GM10847 (cell line): Measurements from ENCODE around the gene ADAD2.

Source experiments
- POLR2A ChIP-seq: IDR thresholded peaks from 2 replicates; pipeline ENCODE4 v1.6.1; 2011; ENCODE audit not compliant: insufficient read length; ENCODE audit errors: extremely low read depth

The ADAD2 gene

DNA sequence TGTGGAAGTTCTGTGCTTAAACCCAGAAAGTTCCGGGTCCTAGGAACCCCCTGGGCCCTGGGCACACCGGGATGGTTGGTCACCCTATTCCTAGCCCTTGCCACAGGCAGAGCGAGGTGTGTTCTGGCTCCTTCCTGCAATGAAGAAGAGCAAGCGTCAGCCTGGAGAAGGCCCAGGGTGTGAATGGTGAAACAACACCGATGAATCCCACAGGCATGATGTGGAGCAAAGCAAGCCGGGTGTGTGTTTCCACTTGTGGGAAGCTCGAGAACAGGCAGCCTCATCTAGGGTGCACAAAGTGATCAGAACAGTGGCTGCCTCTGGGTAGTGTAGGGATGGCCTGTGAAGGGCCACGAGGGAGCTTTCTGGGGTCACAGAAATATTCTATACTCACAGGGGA lies 35.1 kb downstream of the ADAD2 start:
- no peak for TF ChIP-seq POLR2A

DNA sequence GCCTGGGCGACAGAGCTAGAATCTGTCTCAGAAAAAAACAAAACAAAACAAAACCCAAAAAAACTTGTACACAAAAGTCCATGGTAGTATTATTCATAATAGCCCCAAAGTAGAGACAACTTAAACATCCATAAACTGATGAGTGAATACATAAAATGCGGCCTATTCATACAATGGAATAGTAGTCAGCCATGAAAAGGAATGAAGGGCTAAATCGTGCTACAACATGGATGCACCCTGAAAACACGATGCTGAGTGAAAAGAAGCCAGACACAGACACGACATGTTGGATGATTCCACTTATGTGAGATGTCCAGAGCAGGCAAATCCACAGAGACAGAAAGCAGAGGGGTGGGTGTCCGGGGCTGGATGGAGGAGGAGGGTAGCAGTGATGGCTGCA lies 36.6 kb downstream of the ADAD2 start:
- TF ChIP-seq POLR2A, result no peak

DNA sequence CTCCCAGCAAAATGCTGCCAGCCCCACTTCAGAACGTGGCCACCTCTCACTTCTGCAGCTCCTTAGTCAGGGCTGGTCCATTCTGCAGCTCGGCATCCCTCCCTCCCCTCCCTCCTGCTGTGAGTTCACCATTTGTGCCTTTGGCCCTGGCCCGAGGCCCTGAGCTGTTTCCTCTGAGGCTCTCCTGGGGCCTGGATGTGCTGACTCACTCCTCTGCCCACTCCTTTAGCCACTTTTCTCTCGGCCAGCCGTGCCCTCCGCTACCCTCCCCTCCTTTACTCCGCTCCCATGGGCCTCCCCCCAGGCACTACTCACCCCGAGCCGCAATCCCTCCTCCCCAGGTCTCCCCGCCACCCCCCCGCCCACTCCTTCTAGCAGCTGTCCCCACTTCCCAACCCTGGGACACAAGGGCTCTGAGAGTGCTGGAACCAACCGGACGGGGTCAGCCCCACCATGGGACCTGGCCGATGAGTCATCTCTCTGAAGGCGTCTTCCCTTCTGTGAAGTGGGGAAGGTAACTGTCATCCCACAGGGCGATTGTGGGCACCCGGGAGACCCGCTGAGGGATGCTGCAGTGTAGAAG lies 37.4 kb downstream of the ADAD2 start:
- TF ChIP-seq POLR2A, result no peak

DNA sequence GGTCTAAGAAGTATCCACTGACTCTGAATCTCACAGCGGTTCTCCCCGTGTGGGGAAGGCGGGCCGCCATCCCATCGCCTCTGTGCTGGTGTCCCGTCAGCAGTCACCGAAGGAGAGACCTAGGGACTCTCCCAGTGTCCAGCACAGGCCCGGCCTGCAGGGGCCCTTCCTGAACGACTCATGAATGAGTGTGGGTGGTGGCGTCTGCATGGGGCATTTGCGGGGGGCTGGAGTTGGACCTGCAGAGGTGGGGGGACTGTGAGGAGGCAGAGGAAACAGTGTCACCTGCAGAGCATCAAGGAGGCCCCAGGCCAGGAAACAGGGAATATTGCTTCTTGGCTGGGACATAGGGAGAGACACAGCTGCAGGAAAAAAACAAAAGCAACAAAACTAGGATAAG lies 38.5 kb downstream of the ADAD2 start:
- no peak for TF ChIP-seq POLR2A

DNA sequence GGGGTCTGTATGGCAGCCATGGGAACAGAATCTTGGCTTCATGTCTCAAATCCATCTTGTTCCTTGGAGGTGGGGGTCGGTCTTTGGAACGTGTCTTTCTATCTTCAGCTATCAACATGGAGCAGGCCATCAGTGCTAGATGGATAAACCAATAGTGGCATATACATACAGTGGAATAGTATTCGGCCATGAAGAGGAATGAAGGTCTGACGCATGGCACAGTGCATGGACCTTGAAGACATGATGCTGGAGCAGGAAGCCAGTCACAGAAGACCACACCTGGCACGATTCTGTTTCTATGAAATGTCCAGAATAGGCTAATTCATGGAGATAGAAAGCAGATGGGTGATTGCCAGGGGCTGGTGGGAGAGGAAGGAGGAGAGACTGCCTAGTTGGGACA lies 41.1 kb downstream of the ADAD2 start:
- TF ChIP-seq POLR2A, result no peak

DNA sequence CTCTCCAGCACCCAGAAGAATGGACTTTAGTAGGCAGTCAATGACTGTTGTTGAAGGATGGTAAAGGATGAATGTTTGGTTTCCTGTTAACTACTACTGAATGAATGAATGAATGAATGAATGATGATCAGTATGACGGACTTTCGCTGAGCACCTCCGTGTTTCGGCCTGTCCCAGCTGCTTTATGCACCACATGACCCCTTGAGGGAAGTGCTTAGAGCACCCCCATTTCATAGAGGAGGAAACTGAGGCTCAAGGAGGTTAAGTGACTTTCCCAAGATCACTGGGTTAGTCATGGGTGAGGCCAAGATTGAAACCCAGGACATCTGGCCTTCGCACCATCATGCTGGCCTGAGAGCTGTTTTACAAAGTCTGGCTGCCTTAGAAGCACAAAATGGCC lies 42.0 kb downstream of the ADAD2 start:
- TF ChIP-seq POLR2A, result no peak

DNA sequence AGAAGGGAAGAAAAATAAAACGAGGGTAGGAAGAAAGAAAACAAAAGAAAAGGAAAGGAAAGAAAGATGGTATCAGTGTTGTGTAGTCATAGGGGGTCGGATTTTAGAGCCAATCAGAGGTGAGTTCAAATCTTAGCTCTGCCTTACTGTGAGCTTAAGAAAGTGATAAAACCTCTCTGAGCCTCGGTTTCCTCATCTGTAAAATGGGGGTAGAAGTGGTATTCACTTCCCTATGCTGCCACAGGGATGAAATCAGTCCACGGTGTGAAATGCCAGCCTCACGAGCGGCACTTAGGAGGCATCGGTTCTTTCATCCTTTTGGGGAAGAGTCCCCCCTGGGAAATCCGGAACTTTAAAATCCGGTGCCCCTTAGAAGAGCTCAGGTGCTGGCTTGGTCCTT lies 42.8 kb downstream of the ADAD2 start:
- TF ChIP-seq POLR2A, result no peak

DNA sequence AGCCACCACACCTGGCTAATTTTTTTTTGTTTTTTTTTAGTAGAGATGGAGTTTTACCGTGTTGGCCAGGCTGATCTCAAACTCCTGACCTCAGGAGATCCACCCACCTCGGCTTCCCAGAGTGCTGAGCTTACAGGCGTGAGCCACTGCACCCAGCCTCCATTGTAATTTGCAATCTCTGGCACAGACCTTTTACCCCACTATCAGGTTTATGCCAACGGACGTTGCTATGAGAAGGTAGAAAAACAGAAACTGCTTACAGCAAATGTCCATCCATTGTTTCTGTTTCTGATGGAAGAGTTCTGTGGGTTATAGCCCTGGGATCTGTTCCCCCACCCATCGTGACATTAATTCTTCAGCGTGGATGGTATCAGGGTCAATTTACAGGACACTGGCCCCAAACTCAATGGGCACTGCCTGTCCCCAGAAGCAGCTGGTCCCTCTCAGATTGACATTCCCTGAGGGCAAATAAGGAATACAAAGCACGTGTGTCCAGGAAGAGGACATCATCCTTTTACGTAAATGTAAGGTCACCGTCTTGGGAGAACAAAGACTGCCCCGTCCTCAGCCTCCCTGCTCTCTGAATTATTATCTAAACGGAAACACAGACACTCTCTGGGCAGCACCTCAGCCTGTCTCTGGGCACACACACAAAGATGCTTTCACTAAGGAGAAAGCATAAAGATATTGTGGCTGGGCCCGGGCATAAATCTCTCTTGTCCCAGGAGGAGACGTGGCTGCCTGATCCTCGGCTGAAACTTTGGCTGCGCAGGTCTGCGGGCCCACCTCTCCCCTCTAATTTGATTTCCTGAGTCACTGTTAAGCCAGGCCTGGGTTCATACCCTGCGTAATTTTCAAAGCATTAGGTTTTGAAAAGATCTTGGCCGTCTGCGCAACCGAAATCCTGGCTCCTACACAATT lies 43.6 kb downstream of the ADAD2 start:
- TF ChIP-seq POLR2A, result no peak

DNA sequence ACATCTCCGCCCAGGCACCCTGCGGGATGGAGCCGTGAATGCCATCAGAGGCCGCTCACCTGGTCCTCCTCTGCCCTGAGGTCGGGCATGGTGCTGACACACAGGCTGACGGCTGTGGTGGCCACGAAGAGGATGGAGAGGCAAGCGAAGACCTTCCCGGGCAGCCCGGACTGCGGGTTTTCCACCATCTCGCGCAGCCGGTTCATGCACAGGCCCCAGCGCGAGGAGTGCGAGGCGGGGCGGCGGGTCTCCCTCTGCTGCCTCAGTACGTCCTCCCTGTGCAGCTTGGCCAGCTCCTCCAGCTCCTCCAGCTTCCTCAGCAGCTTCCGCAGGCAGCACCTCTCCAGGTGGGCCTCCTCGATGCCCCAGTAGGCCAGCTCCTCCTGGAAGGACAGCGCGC lies 45.7 kb downstream of the ADAD2 start:
- TF ChIP-seq POLR2A, result no peak

DNA sequence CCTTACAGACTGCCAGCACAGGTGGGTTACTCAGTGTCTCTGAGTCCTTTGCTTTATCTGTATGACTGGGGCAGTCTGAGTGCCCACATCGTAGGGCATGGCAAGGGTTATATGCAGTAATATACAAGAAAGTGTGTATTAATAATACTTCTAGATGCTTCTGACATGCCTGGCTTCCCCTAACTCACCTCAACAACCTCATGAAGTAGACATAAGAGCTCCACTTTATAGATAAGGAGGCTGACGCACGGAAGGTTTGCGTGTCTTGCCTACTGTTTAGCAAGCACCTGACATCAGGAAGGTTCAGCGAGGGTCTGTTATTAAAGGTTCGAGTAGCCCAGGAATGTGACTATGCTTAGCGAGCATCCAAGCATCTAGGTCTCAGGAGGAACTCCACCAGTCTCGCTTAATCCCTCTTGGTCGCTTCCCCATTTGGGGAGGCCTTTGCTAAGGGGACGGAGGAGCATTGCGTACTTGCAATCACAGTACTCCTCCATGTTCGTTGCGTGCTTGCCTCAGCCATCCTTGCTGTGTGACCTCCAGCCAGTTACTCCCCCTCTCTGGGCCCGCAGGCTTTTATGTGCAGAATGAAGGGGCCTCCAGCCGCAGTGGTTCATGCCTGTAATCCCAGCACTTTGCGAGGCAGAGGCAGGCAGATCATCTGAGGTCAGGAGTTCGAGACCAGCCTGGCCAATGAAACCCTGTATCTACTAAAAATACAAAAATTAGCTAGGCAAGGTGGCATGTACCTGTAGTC lies 47.2 kb downstream of the ADAD2 start:
- TF ChIP-seq POLR2A, result no peak

DNA sequence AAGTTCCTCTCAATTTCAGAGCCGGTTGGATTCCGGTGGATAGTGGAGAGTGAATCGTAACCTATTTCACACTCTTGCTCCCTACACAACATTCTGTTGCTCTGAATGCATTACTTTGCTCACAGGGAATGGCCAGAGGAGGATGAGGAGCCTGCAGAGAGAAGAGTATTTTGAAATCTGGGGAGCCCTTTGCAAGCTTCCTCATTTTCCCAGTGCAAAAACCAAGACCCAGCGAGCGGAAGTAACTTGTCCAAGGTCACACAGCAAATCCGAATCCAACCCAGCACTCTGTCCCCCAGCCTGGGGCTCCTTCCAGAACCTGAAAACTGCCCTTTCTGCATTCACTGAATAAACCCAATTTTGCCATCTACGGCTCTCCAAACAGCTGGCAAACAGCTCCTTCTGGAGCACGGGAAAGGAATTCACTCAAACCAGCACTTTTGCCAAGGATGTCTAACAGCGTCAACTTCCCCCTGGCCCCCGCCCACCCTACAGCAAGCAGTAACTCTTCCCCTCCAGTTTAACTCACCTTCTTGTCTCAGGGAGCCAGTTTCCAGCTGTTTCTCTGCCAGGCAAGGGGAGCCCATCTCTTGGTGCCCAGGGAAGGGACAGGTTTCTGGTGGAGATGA lies 48.3 kb downstream of the ADAD2 start:
- no peak for TF ChIP-seq POLR2A

DNA sequence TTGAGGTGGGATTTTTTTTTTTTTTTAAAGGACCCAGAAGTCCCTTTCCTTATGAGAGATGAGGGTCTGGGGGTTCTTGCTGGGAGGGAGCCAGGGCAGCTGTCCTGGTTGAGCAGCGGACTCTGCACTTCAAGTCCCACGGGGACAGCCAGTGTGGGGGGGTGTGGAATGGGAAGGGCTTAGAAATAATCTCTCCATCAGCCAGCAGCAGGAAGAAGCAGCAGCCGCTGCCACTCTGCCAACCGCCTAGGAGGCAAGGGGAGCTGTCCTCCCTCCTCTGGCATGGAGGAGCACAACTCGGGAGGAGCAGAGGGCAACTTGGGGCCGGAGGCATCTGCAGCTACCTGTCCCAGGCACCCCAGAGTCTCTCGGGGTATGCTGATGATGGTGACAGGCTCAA lies 49.0 kb downstream of the ADAD2 start, which contains the start of gene KCNG4:
TSS of gene KCNG4 (minus strand) at position 104 of the 400 bp plus-strand sequence. CDS start 2,527 bp downstream, outside the sequence.
- TF ChIP-seq POLR2A, result no peak

DNA sequence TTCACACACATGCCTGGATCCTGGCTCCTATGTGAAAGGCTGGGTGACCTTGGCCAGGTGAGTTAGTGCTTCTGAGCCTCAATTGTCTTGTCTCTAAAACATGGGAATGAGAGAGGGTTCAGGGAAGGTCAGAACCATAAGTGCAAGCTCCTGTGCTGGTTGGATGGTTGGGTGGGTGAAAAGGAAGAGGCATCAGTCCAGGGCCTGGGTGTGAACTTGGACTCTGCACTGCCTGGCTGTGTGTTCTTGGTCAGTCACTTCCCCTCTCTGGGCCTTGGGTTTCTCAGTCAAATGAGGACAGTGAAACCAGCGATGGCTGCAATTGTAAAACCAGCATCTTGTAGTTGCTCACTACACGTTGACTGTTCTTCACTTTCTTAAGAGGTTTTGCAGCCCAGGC lies 49.5 kb downstream of the ADAD2 start:
- no peak for TF ChIP-seq POLR2A

DNA sequence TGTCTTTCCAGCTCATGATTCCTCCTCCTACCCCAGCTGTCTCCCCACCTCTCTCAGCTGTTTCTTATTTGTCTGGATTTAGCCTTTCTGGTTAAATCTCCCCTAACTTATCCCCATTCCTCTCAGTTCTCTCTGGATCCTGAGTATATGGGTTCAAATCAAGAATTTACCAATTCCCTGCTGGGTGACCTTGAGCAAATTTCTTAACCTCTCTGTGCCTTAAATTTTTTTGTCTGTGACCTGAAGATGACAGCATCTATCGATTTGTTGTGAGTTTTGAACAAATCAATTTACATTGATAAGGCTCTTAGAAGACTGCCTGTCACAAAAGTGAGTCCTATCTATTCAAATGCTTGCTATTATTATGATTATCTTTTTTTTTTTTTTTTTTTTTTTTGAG lies 50.8 kb downstream of the ADAD2 start:
- no peak for TF ChIP-seq POLR2A

DNA sequence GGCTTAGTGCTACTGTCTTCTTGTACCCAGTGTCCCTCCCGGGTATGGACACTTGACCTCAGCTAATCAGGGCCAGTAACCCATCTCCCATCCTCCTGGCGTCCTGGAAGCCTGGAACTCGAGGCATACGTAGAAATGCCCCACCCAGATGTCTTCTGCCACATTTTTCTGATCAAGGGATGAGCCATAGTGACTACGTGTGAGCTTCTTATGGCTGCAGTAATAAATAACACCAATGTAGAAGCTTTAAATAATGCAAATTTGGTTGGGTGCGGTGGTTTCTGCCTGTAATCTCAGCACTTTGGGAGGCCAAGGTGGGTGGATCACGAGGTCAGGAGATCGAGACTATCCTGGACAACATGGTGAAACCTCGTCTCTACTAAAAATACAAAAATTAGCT lies 51.9 kb downstream of the ADAD2 start:
- TF ChIP-seq POLR2A, result no peak
